Activated CD8-positive, alpha-beta memory T cell treated with anti-CD3 and anti-CD28 coated beads for 24 hours (primary cell): Measurements from ENCODE around the gene ZFAND4.
A peak's percentile ranks its signal among the peaks of the same experiment; 100 is the strongest.
"Not testable (repeated sequence)": the region's sequence is repeated elsewhere in the genome, so short reads cannot be mapped to it uniquely, and the experiment has no call there.

Experiments
- DNase-seq: peaks from one replicate; pipeline ENCODE4 v3.0.0-alpha.2; 2020

The ZFAND4 gene

DNA sequence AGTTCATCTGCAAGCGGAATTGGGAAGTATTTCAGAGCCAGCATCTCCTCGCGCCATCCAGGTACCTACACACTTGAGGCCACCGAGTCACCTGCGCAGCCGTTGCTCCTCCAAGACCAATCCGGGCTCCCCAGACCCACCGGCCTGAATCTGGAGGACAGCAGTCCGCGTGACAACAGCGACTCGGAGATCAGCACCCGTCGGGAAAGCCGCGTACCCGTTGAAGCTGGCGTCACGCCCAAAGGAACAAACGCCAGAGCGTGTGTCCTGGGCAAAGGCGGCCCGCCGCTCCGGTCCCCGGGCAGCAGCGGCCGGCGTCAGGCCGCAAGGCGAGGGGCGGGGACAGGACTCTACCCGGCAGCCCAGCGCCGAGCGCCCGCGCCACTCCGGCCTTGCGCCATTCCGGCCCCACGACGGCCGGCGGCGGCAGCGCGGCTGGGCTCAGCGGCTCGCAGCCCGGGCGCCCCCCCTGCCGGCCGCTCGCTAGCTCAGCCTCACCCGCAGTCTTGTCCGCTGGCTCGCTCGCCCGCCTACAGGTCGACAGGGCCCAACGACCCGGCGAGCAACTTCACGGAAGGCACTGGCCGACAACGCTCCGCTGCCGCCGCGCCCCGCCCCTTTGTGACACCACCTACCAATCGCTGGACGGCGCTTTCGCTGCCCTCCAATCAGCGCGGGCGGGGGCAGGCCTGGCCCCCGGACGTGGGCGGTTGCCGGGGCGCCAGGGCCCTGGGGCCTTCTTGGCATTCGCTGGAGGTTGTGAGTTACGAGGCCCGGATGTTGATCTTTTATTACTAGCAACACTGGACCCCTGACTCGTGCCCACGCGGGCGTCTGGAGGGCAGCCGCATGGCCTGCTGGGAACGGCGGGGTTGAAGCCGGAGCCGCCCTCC, at the start of gene ZFAND4:
ZFAND4 (minus strand) TSS at position 592 of the 893 bp plus-strand sequence. CDS start 9,047 bp downstream, outside the sequence.
- DNase-seq, result peak; percentile 97

DNA sequence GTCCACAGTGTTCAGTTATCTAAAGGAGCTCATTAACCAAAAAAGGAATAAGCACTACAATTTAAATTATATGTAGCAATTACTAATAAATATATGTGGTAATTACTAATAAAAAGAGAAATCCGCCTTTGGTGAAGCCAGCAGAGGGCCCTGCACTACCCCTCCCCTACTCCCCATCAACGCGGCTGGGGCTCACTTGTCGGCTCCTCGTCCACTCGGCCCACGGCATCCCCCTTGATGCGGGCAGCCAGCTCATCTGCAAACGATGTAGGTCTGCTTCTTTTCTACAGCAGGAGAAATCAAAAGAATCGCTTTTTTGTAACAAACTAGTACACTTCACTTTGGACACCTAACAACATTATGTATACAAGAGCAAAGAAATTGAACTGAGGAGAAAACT, 48.9 kb upstream of the ZFAND4 start:
- not testable (repeated sequence) for DNase-seq

DNA sequence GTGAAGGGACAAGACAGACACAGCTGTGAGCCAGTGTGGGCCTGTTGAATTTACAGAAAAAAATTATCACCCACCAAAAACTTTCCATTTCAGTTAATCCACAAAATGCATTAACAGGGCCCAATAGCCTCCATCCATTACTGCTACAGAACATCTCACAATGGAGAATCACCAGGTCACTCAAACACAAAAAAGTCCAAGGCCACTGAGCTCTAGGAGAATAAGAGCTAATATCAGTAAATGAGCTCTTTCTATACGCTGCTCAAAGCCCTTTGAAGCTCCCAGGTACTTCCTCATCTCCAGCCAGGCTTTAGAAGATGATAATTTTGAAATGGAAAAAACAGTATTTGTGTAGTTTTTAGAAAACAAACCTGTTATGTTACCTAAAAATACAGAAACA, 45.1 kb upstream of the ZFAND4 start:
- DNase-seq, result not testable (repeated sequence)

DNA sequence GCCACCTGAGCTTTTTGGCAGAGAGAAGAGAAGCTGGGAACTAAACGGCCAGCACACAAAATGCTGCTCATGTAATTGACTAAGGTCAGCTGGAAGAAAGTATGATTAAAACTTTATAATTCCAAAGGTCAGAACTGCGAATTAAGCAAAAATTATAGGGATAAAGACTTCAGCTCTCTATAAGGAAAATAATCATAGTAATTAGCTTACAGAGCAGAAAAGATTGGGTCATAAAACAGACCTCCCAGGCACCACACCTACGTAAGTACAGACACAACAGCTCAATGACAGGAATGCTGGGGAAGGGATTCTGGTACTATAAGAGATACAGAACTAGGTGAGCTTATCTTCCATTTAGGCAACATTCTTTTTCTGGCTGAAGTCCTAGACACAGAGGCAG, 44.5 kb upstream of the ZFAND4 start:
- not testable (repeated sequence) for DNase-seq

DNA sequence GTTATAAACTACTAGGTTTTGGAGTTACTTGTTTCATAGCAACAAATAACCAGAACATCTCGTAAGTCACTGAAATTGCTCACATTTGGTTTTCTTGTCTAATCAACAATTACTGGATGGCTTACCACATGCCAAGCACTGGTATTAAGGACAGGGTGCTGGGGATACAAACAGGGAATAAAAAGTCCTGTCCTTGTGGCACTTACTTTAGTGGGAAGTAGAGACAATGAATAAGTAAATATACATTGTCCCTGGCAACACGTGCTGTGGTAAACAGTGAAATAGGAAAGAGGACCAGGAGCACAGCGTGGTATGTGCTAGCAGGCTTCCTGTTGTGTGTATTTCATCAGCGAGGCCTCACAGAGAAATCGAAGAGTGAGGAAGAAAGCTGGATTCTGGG, 38.7 kb upstream of the ZFAND4 start:
- not testable (repeated sequence) for DNase-seq

DNA sequence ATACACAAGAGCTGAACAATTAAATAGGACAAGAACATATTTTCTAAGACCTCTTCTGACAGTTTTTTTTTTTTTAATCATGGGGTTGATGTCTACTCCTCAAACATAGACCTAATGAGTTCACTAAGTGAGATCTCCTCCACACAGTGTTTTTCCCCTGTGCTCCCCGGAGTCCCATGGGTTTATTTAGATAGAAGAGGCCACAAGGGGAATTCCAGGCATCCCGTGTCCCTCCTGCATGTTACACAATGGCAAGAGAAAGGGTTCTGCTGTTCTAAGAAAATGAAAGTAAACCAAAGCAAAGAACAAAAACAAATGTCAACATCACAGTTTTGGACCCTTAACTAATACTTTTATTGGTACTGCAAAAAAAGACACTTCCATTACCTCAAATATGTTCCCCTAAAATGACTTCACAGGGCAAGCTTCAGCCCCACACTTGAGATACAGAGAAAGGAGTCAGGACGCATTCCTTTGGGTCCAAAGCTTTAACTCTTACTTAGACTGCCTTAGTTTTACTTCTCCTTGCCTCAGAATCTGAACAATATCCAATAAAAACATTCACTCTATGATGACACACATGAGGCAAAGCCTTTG, 37.7 kb upstream of the ZFAND4 start:
- DNase-seq, result not testable (repeated sequence)

DNA sequence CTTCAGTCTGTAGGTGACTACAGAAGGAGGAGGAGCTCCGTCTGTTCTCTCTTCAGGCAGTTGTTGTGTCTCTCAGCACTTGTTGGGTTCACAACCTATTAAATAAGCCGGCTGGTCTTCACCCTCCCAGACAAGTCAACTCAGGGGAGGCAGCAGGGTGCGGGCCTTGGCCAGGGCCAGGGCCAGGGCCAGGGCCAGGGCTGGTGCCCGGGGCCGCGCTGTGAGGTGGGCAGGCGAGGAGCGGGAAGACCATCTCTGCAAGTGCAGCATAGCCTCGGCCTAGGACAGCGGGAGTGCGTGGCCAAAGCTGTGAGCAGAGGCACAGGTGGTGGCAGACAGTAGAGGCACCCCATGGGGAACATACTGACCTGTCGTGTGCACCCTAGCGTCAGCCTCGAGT, 5.9 kb upstream of the ZFAND4 start:
- not testable (repeated sequence) for DNase-seq

DNA sequence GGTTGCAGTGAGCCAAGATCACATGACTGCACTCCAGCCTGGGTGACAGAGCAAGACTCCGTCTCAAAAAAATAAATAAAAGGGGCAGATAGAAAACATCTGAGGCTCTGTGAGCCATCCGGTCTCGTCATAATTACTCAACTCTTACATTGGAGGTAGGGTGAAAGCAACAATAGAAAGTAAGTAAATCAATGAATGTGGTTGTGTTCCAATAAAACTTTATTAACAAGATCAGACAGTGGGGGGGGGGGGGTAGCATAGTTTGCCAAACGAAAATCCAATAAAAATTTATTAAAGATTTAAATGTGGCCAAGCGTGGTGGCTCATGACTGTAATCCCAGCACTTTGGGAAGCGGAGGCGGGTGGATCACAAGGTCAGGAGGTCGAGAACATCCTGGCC, 2.8 kb upstream of the ZFAND4 start:
- no peak for DNase-seq

DNA sequence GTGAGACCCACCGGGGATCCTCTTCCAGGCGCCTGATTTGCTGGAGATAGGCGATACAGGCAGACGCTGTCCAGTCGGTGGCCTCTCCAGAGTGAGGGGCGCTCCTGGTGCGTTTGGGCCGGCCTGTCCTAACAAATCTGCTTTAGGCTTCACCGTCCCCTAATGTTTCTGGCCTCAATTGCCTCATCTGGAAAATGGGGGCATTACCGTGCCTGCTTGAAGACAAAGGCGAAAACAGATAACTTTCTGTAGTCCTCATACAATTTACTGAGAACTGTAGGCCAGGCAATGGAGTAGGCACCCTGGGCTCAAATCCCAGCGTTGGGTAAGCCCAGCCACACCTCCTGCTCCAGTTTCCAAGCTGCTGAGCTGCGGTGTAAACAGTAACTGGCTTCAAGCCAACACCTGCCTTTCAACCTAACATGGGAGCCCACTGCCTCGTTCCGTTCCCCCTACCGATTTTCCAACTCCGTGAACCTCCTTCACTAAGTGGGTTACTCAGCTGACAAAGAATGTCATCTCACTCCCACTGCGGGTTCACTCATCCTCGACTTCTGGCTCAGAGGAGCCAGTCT, 589 bp upstream of the ZFAND4 start:
- no peak for DNase-seq

DNA sequence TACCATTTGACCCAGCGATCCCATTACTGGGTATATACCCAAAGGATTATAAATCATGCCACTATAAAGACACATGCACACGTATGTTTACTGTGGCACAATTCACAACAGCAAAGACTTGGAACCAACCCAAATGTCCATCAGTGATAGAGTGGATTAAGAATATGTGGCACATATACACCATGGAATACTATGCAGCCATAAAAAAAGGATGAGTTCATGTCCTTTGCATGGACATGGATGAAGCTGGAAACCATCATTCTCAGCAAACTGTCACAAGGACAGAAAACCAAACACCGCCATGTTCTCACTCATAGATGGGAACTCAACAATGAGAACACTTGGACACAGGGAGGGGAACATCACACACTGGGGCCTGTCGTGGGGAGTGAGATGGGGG, 1.3 kb downstream of the ZFAND4 start:
- not testable (repeated sequence) for DNase-seq

DNA sequence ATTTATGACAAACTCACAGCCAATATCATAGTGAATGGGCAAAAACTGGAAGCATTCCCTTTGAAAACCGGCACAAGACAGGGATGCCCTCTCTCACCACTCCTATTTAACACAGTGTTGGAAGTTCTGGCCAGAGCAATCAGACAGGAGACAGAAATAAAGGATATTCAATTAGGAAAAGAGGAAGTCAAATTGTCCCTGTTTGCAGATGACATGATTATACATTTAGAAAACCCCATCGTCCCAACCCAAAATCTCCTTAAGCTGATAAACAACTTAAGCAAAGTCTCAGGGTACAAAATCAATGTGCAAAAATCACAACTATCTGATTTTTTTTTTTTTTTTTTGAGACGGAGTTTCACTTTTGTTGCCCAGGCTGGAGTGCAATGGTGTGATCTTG, 2.7 kb downstream of the ZFAND4 start:
- DNase-seq, result not testable (repeated sequence)

DNA sequence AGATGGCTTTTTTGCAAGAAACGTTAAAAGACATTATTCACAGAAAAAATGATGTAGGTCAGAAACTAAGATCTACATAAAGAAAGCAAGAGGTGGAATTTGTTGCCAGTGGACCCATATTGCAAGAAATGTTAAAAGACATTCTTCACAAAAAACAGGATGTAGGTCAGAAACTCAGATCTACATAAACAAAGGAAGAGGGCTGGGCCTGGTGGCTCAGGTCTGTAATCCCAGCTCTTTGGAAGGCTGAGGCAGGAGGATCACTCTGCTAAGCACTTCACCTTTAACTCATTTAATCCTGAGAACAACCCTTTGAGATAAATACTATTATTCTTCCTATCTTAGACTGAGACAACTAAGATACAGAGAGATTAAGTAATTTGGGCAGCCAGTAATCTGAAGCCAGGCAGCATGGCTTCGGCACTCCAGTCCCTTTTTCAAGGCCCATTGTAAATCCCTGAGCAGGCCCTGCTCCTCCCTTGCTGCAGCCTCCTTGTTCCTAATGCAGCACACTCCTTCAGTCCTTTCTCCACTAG, 11.6 kb downstream of the ZFAND4 start:
- DNase-seq, result no peak

DNA sequence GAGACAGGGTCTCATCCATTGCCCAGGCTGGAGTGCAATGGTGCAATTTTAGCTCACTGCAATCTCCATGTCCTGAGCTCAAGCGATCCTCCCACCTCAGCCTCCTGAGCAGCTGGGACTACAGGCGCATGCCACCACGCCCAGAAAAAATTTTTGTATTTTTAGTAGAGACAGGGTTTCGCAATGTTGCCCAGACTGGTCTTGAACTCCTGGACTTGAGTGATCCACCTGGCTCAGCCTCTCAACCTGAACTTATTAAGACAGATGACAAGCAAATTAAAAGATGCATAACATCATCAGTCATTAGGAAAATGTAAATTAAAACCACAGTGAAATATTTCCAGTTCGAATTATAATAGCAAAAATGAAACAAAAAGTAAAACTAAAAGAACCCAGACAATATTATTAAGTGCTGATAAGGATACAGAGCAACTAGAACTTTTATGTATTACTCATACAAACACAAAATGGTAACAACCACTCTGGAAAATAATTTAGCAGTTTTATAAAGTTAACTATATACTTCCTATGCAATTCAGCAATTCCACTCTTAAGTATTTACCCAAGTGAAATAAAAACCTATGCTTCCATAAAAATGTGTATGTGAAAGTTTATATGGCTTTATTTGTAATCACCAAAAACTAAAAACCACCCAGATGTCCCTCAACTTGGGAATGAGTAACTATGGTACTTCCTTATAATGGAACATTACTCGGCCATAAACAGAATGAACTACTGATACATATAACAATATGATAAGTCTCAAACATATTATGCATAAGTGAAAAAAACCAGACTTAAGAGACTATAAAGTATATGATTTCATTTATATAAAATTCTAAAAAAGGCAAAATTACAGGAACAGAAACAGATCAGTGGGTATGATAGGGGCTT, 15.3 kb downstream of the ZFAND4 start:
- no peak for DNase-seq

DNA sequence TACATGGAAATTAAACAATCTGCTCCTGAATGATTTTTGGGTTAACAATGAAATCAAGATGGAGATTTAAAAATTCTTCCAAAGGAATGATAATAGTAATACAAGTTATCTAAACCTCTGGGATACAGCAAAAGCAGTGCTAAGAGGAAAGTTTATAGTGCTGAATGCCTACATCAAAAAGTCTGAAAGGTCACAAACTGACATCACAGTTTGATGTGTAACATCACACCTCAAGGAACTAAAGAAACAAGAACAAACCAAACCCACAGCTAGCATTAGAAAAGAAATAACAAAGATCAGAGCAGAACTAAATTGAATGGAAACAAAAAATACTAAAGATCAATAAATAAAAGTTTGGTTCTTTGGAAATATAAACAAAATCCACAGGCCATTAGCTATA, 17.4 kb downstream of the ZFAND4 start:
- no peak for DNase-seq

DNA sequence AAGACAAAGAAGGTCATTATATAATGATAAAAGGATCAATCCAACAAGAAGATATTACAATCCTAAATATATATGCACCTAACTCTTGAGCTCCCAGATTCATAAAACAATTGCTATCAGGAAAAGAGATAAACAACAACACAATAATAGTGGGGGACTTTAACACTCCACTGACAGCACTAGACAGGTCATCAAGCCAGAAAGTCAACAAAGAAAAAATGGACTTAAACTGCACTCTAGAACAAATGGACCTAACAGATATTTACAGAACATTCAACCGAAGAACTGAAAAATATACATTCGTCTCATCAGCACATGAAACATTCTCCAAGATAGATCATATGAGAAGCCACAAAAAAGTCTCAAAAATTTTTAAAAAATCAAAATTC, 17.8 kb downstream of the ZFAND4 start:
- DNase-seq, result not testable (repeated sequence)

DNA sequence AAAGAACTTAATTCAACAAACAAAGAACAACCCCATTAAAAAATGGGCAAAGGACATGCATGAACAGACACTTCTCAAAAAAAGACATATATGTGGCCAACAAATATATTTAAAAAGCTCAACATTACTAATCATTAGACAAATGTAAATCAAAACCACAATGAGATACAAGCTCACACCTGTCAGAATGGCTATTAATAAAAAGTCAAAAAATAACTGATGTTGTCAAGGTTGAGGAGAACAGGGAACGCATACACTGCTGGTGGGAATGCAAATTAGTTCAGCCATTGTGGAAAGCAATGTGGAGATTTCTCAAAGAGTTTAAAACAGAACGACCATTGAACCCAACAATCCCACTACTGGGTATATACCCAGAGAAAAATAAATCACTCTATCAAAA, 19.1 kb downstream of the ZFAND4 start:
- DNase-seq, result no peak

DNA sequence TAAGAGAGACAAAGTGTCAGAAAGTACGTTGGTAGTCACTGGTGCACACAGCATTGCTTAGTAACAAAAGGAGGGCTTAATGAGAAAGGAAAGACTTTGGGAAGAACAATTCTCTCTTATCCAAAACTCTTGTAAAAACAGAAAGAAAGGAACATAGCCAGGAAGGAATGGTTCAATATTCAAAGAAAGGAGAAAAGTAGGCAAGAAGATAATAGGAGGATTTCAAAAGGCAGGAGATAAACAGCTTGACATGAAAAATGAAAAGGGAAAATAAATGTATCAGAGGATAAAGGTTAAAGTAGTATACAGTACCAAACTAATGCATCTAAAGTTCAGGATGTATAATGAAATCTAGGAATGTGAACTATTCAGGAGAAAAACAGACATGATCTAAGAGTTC, 20.1 kb downstream of the ZFAND4 start:
- no peak for DNase-seq

DNA sequence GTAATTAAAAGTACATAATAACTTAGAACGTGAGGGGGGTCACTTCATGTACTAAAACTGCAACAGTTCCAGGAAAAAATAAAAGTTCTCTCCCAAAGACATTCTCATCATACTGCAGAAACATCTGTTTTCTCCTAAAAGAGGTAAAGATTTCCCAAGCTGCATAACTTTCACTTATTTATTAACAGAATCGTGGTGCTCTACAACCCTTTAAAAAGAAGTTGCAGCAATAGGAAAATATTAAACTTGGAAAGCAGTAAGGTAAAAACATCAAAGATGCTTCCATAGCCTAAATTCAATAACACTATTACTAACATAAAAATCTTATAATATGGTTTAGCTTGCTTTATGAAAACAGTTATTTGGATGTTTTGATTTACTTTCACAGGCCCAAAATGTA, 23.3 kb downstream of the ZFAND4 start:
- no peak for DNase-seq

DNA sequence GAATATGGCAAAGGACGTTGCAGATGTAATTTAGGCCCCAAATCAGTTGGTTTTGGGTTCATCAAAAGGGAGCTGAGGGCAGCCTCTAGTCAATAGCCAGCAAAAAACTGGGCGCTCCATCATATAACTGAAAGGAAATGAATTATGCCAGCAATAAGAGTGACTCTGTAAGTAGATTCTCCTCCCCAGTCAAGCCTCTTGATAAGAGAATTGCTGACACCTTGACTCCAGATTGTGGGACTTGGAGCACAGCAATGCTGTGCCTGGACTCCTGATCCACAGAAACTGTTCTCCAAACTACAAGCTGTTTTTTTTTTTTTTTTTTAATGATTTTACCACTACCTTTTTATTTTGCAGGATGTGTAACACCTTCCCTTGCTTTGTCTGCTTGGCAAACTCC, 25.5 kb downstream of the ZFAND4 start:
- DNase-seq, result no peak

DNA sequence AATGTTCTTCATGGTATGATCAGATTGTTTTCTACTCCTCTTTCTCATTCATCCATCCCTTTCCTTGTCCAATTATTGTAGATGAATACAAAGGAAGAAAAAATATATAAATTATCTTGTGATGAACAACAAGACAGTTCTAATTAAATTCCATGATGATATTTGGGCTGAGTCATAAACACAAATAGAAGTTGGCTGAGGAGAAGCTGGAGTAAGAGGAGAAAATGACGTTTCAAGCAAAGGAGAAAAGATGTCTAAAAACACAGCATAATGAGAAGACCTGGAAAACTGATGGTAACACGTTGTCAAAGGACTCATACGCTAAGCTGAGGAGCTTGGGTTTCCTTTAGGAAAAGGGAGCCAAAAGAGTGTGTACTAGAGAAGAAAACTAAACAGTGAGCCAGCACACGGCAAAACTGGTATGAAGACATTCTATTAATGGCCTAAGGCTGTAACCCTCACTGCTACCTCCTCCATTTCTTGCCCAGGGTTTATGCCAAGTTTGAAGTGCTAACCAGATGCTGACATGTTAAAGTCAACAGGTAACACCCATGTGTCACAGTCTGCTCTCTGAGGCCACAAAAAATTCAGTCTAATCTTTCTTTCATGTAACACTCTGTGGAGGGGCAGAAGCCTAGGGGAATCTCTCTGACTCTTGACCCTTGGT, 26.1 kb downstream of the ZFAND4 start:
- no peak for DNase-seq

DNA sequence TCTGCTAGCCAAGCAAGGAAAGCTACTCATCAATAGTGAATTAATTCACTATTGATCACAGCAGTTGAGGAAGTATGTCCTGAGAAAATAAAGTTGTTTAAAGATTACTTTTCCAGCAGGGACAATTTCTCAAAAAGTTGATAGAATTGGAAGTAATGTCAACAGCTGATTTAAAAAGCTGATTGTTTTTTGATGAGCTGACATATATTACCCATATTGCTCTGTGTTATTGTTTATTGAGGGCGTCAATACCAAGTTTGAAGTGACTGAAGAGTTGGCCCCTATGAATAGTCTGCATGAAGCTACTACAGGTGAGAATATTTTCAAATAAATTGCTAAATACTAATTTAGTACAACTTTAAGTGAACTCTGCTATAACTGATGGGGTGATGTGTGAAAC, 28.0 kb downstream of the ZFAND4 start:
- DNase-seq, result no peak

DNA sequence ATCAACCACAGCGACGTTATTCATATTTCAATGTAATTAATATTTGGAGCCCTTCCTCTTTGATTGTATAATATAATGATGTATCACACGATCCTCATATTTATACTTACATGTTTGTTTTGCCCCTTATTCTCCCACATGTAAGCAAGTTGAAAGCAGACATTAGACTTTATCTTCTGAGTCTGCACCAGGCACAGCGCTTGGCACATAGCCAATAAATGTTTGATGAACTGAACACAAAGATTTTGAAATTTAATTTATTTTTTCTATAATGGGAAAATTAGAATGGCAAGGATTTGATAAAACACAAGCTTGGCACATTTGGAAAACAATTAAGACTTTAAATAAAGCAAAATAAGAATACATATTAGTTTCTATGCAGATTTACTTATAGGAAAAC, 31.6 kb downstream of the ZFAND4 start:
- no peak for DNase-seq
